Transverse colon (tissue), 4 donors: ENCODE results near the gene HNF1A.

Experiments used
- CTCF ChIP-seq, 5 experiments: fragments of 200-600 bp in 3 of 5; fragments of 450-650 bp in 2 of 5; sonication (generic) in 3 of 5; IDR thresholded peaks; 1 replicate in 2 of 5; 2 replicates in 3 of 5; pipeline ENCODE4 v1.5.1; 2016 to 2017; ENCODE audit warnings: antibody characterized with exemption in 5 of 5, inconsistent platforms in 3 of 5, mild to moderate bottlenecking in 2 of 5, moderate library complexity in 1 of 5
- EP300 ChIP-seq: sonication (generic); formaldehyde crosslinking; IDR thresholded peaks from one replicate; pipeline ENCODE4 v1.6.1; 2017; ENCODE audit warnings: antibody characterized with exemption, low read depth
- POLR2A ChIP-seq: fragments of 450-650 bp; IDR thresholded peaks from one replicate; pipeline ENCODE4 v1.6.1; 2016; ENCODE audit warnings: antibody characterized with exemption, mild to moderate bottlenecking, moderate library complexity
- POLR2AphosphoS5 ChIP-seq, 3 donors: sonication (generic); formaldehyde crosslinking; IDR thresholded peaks; one replicate each; pipeline ENCODE4 v1.6.1; 2016; ENCODE audit warnings: antibody characterized with exemption in 3 of 3

DNA sequence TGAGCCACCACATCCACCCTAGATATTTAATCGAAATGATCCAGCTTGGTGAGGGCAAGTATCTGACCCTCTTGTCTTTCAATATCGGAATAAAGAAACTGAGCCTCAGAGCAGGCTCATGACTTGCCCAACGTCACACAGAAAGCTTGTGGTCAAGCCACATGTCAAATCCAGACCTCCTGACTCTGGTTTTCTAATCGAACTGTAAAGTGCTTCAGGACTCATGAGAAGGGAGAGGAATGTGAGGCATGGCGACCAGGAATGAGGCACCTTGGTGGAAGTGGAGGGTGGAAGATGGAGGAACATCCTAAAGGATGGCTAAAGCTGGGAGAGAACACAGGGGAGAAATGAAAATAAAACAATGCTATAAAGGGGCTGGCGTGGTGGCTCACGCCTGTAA lies 46.3 kb upstream of the HNF1A start:
- no peak for TF ChIP-seq CTCF (IDR thresholded peaks at IDR 0.05)
- TF ChIP-seq POLR2A, result no peak
- no peak for TF ChIP-seq EP300
- no peak for TF ChIP-seq POLR2AphosphoS5 (IDR thresholded peaks at IDR 0.05)
